ENCODE measurements around the gene CYP1A2. TPM values are rescaled to one million over a fixed set of nuclear protein-coding genes. Genes with fewer than 3 reads are reported as not detected.
"Not testable (repeated sequence)": the region's sequence is repeated elsewhere in the genome, so short reads cannot be mapped to it uniquely, and the experiment has no call there.

The CYP1A2 gene
- total and polyA plus RNA-seq, 5 donors from 2014 or later, result not detected

GRCh38 chr15:74728699-74729098 lies 19.9 kb upstream of the CYP1A2 start:
- H3K4me1 ChIP-seq (ENCODE audit: control insufficient read depth, insufficient read depth, low read length, poor library complexity, severe bottlenecking), result peaks cover 11% of the 10 kb centered on the region
- DNase-seq; H3K36me3 Mint-ChIP-seq; H3K36me3 ChIP-seq (ENCODE audit: control insufficient read depth, insufficient read depth, low read length); H3K27ac ChIP-seq (ENCODE audit: insufficient read depth, low read length, poor library complexity, severe bottlenecking); H3K4me3 ChIP-seq (ENCODE audit: low read depth, low read length); H3K4me3 Mint-ChIP-seq; ATAC-seq (ENCODE audit: low read depth in 2 of 2); H3K27ac Mint-ChIP-seq; H3K9me3 Mint-ChIP-seq; H3K9me3 ChIP-seq (ENCODE audit: control insufficient read depth in 2 of 2, low read length in 2 of 2); H3K27me3 ChIP-seq (ENCODE audit: control insufficient read depth, insufficient read depth, low read length): not testable (repeated sequence)
- Mint-ChIP-seq H3K4me1 (peaks cover 0 to 15% (median 4%) of the 10 kb centered on the region in 4 donors), H3K27me3 (peaks cover 50% of the 10 kb centered on the region)

GRCh38 chr15:74729372-74729771 lies 19.3 kb upstream of the CYP1A2 start:
- H3K4me3 Mint-ChIP-seq; ATAC-seq (ENCODE audit: low read depth in 2 of 2); H3K27ac ChIP-seq (ENCODE audit: insufficient read depth, low read length, poor library complexity, severe bottlenecking); H3K9me3 Mint-ChIP-seq; H3K36me3 ChIP-seq (ENCODE audit: control insufficient read depth, insufficient read depth, low read length); H3K4me3 ChIP-seq (ENCODE audit: low read depth, low read length); H3K27ac Mint-ChIP-seq; DNase-seq; H3K27me3 ChIP-seq (ENCODE audit: control insufficient read depth, insufficient read depth, low read length); H3K36me3 Mint-ChIP-seq; H3K9me3 ChIP-seq (ENCODE audit: control insufficient read depth in 2 of 2, low read length in 2 of 2): not testable (repeated sequence)
- Mint-ChIP-seq H3K27me3 (peaks cover 52% of the 10 kb centered on the region), H3K4me1 (peaks cover 0 to 15% (median 4%) of the 10 kb centered on the region in 4 donors)
- H3K4me1 ChIP-seq (ENCODE audit: control insufficient read depth, insufficient read depth, low read length, poor library complexity, severe bottlenecking), result peaks cover 11% of the 10 kb centered on the region

- Histone ChIP-seq H3K27ac (ENCODE audit: insufficient read depth, low read length, poor library complexity, severe bottlenecking) (no peak overlapping the region), H3K9me3 (ENCODE audit: control insufficient read depth in 2 of 2, low read length in 2 of 2) (no peaks in the 10 kb centered on the region), H3K4me1 (ENCODE audit: control insufficient read depth, insufficient read depth, low read length, poor library complexity, severe bottlenecking) (peaks cover 11% of the 10 kb centered on the region), H3K36me3 (ENCODE audit: control insufficient read depth, insufficient read depth, low read length) (no peaks in the 10 kb centered on the region), H3K4me3 (ENCODE audit: low read depth, low read length) (no peak overlapping the region), H3K27me3 (ENCODE audit: control insufficient read depth, insufficient read depth, low read length) (peaks cover 3% of the 10 kb centered on the region)
- ATAC-seq (ENCODE audit: low read depth in 2 of 2) (no peak), DNase-seq (no peak)
- H3K4me1 Mint-ChIP-seq, result peaks cover 0 to 8% (median 4%) of the 10 kb centered on the region in 4 donors
- no peak overlapping the region for H3K4me3 Mint-ChIP-seq
- no peaks in the 10 kb centered on the region for H3K36me3 Mint-ChIP-seq
- no peak overlapping the region for H3K27ac Mint-ChIP-seq
- peaks cover 0 to 2% (median 0%) of the 10 kb centered on the region in 7 donors for H3K9me3 Mint-ChIP-seq
- peaks cover 53% of the 10 kb centered on the region for H3K27me3 Mint-ChIP-seq
Observed at GRCh38 chr15:74730619-74731316, 17.9 kb upstream of the CYP1A2 start.

GRCh38 chr15:74732846-74733245 lies 15.8 kb upstream of the CYP1A2 start:
- no peaks in the 10 kb centered on the region for H3K4me1 ChIP-seq (ENCODE audit: control insufficient read depth, insufficient read depth, low read length, poor library complexity, severe bottlenecking)
- Mint-ChIP-seq H3K27ac (no peak overlapping the region), H3K27me3 (peaks cover 53% of the 10 kb centered on the region)

GRCh38 chr15:74733269-74733668 lies 15.4 kb upstream of the CYP1A2 start:
- no peak overlapping the region for H3K27ac Mint-ChIP-seq
- Histone ChIP-seq H3K4me1 (ENCODE audit: control insufficient read depth, insufficient read depth, low read length, poor library complexity, severe bottlenecking) (no peaks in the 10 kb centered on the region), H3K27ac (ENCODE audit: insufficient read depth, low read length, poor library complexity, severe bottlenecking) (no peak overlapping the region), H3K27me3 (ENCODE audit: control insufficient read depth, insufficient read depth, low read length) (peaks cover 7% of the 10 kb centered on the region), H3K9me3 (ENCODE audit: control insufficient read depth in 2 of 2, low read length in 2 of 2) (peaks cover 0 to 2% of the 10 kb centered on the region in 2 experiments), H3K36me3 (ENCODE audit: control insufficient read depth, insufficient read depth, low read length) (no peaks in the 10 kb centered on the region), H3K4me3 (ENCODE audit: low read depth, low read length) (no peak overlapping the region)
- H3K4me3 Mint-ChIP-seq, result no peak overlapping the region
- peaks cover 0 to 7% (median 4%) of the 10 kb centered on the region in 7 donors for H3K9me3 Mint-ChIP-seq
- H3K4me1 Mint-ChIP-seq, result peaks cover 0 to 2% (median 0%) of the 10 kb centered on the region in 4 donors
- ATAC-seq (ENCODE audit: low read depth in 2 of 2), result no peak
- no peak for DNase-seq
- H3K27me3 Mint-ChIP-seq, result peaks cover 51% of the 10 kb centered on the region
- no peaks in the 10 kb centered on the region for H3K36me3 Mint-ChIP-seq

More at GRCh38 chr15:74732846-74733245, 15.8 kb upstream of the CYP1A2 start:
- Mint-ChIP-seq H3K4me1 (peaks cover 0 to 2% (median under 1%) of the 10 kb centered on the region in 4 donors), H3K4me3 (no peak overlapping the region), H3K9me3 (peaks cover 0 to 6% (median 0%) of the 10 kb centered on the region in 7 donors), H3K36me3 (no peaks in the 10 kb centered on the region)
- Histone ChIP-seq H3K36me3 (ENCODE audit: control insufficient read depth, insufficient read depth, low read length) (no peaks in the 10 kb centered on the region), H3K27ac (ENCODE audit: insufficient read depth, low read length, poor library complexity, severe bottlenecking) (no peak overlapping the region), H3K9me3 (ENCODE audit: control insufficient read depth in 2 of 2, low read length in 2 of 2) (no peaks in the 10 kb centered on the region), H3K27me3 (ENCODE audit: control insufficient read depth, insufficient read depth, low read length) (peaks cover 7% of the 10 kb centered on the region), H3K4me3 (ENCODE audit: low read depth, low read length) (no peak overlapping the region)
- DNase-seq, result no peak
- ATAC-seq (ENCODE audit: low read depth in 2 of 2), result no peak

- peaks cover 55% of the 10 kb centered on the region for H3K27me3 Mint-ChIP-seq
Observed at GRCh38 chr15:74735305-74735704, 13.3 kb upstream of the CYP1A2 start.

GRCh38 chr15:74738239-74738638 lies 10.4 kb upstream of the CYP1A2 start:
- H3K27ac ChIP-seq (ENCODE audit: insufficient read depth, low read length, poor library complexity, severe bottlenecking); H3K4me1 Mint-ChIP-seq; H3K27ac Mint-ChIP-seq; H3K4me1 ChIP-seq (ENCODE audit: control insufficient read depth, insufficient read depth, low read length, poor library complexity, severe bottlenecking); H3K4me3 ChIP-seq (ENCODE audit: low read depth, low read length); H3K36me3 ChIP-seq (ENCODE audit: control insufficient read depth, insufficient read depth, low read length); H3K36me3 Mint-ChIP-seq; DNase-seq; ATAC-seq (ENCODE audit: low read depth in 2 of 2); H3K27me3 ChIP-seq (ENCODE audit: control insufficient read depth, insufficient read depth, low read length); H3K9me3 ChIP-seq (ENCODE audit: control insufficient read depth in 2 of 2, low read length in 2 of 2); H3K4me3 Mint-ChIP-seq: not testable (repeated sequence)
- Mint-ChIP-seq H3K27me3 (peaks cover 51% of the 10 kb centered on the region), H3K9me3 (peaks cover 0 to 11% (median 6%) of the 10 kb centered on the region in 7 donors)

More at GRCh38 chr15:74735305-74735704, 13.3 kb upstream of the CYP1A2 start:
- Histone ChIP-seq H3K36me3 (ENCODE audit: control insufficient read depth, insufficient read depth, low read length) (no peaks in the 10 kb centered on the region), H3K27ac (ENCODE audit: insufficient read depth, low read length, poor library complexity, severe bottlenecking) (no peak overlapping the region), H3K27me3 (ENCODE audit: control insufficient read depth, insufficient read depth, low read length) (peaks cover 7% of the 10 kb centered on the region), H3K4me1 (ENCODE audit: control insufficient read depth, insufficient read depth, low read length, poor library complexity, severe bottlenecking) (no peaks in the 10 kb centered on the region), H3K4me3 (ENCODE audit: low read depth, low read length) (no peak overlapping the region), H3K9me3 (ENCODE audit: control insufficient read depth in 2 of 2, low read length in 2 of 2) (peaks cover 0 to 2% of the 10 kb centered on the region in 2 experiments)
- H3K4me1 Mint-ChIP-seq, result peaks cover 0 to 2% (median 0%) of the 10 kb centered on the region in 4 donors
- no peak for ATAC-seq (ENCODE audit: low read depth in 2 of 2)
- H3K9me3 Mint-ChIP-seq, result peaks cover 0 to 7% (median 4%) of the 10 kb centered on the region in 7 donors
- no peak overlapping the region for H3K27ac Mint-ChIP-seq
- no peak for DNase-seq
- no peak overlapping the region for H3K4me3 Mint-ChIP-seq
- no peaks in the 10 kb centered on the region for H3K36me3 Mint-ChIP-seq

- H3K4me3 Mint-ChIP-seq, result no peak overlapping the region
- peaks cover 2 to 5% of the 10 kb centered on the region in 2 experiments for H3K9me3 ChIP-seq (ENCODE audit: control insufficient read depth in 2 of 2, low read length in 2 of 2)
- no peak overlapping the region for H3K4me3 ChIP-seq (ENCODE audit: low read depth, low read length)
- peaks cover 2% of the 10 kb centered on the region for H3K27me3 ChIP-seq (ENCODE audit: control insufficient read depth, insufficient read depth, low read length)
- no peaks in the 10 kb centered on the region for H3K4me1 ChIP-seq (ENCODE audit: control insufficient read depth, insufficient read depth, low read length, poor library complexity, severe bottlenecking)
- no peak overlapping the region for H3K27ac Mint-ChIP-seq
- ATAC-seq (ENCODE audit: low read depth in 2 of 2), result no peak
- no peak for DNase-seq
- no peaks in the 10 kb centered on the region for H3K36me3 Mint-ChIP-seq
- H3K27me3 Mint-ChIP-seq, result peaks cover 15% of the 10 kb centered on the region
- H3K27ac ChIP-seq (ENCODE audit: insufficient read depth, low read length, poor library complexity, severe bottlenecking), result no peak overlapping the region
- H3K9me3 Mint-ChIP-seq, result peaks cover 0 to 9% (median 6%) of the 10 kb centered on the region in 7 donors
- no peaks in the 10 kb centered on the region for H3K36me3 ChIP-seq (ENCODE audit: control insufficient read depth, insufficient read depth, low read length)
- no peaks in the 10 kb centered on the region for H3K4me1 Mint-ChIP-seq
Observed at GRCh38 chr15:74742422-74742821, 6.2 kb upstream of the CYP1A2 start.

All from CD4-positive, CD25-positive, alpha-beta regulatory T cell (primary cell).